Measurements from ENCODE around the gene EYA2.
"Not testable (repeated sequence)": the region's sequence is repeated elsewhere in the genome, so short reads cannot be mapped to it uniquely, and the experiment has no call there.

GRCh38 chr20:47176217-47176616, 281.6 kb downstream of the EYA2 start:
- not testable (repeated sequence) for TF ChIP-seq CTCF (conservative IDR thresholded peaks at IDR 0.05; ENCODE audit: low read depth, low read length); USF2 (IDR thresholded peaks at IDR 0.05; ENCODE audit: low read depth, low read length); MXI1 (IDR thresholded peaks at IDR 0.05; ENCODE audit: borderline replicate concordance, low read depth, low read length); POLR2A (IDR thresholded peaks at IDR 0.05; ENCODE audit: low read depth, low read length); RAD21 (IDR thresholded peaks at IDR 0.05; ENCODE audit: low read length); MAFK (IDR thresholded peaks at IDR 0.05; ENCODE audit: low read depth, low read length); SMC3 (IDR thresholded peaks at IDR 0.05; ENCODE audit: low read depth, low read length); CEBPB (IDR thresholded peaks at IDR 0.05; ENCODE audit: low read depth, low read length)

All from IMR-90 (cell line).